OCI-LY1 (cell line): ENCODE measurements around the gene ATP1A3.

Source experiments
- H2AFZ ChIP-seq: fragments of 200-600 bp; sonication (generic), shearing (Covaris generic); 2 replicates; pipeline ENCODE4 v1.6.0; 2014; ENCODE audit warnings: antibody characterized with exemption, mild to moderate bottlenecking, low read length
- H3F3A ChIP-seq: fragments of 200-600 bp; sonication (generic), shearing (Covaris generic); 2 replicates; pipeline ENCODE4 v1.6.0; 2014; ENCODE audit warnings: mild to moderate bottlenecking, antibody characterized with exemption, low read length, moderate library complexity; ENCODE audit not compliant: insufficient read depth
- H3K27ac ChIP-seq: fragments of 200-600 bp; sonication (generic); 2 replicates; pipeline ENCODE4 v1.5.1; 2014; ENCODE audit warnings: low read length, mixed run types, mild to moderate bottlenecking, low read depth; ENCODE audit not compliant: poor library complexity, severe bottlenecking
- H3K27me3 ChIP-seq: fragments of 200-600 bp; sonication (generic); 2 replicates; pipeline ENCODE4 v1.6.0; 2014; ENCODE audit warnings: antibody characterized with exemption, mild to moderate bottlenecking, low read length, moderate library complexity; ENCODE audit not compliant: insufficient read depth
- H3K36me3 ChIP-seq: fragments of 200-600 bp; sonication (generic); 2 replicates; pipeline ENCODE4 v1.6.1; 2014; ENCODE audit warnings: mild to moderate bottlenecking, antibody characterized with exemption, low read length, moderate library complexity, mixed read lengths; ENCODE audit not compliant: insufficient read depth
- H3K4me1 ChIP-seq: fragments of 200-600 bp; sonication (generic); 2 replicates; pipeline ENCODE4 v1.5.1; 2014; ENCODE audit warnings: mild to moderate bottlenecking, low read length, moderate library complexity; ENCODE audit not compliant: insufficient read depth, severe bottlenecking
- H3K4me2 ChIP-seq: fragments of 200-600 bp; sonication (generic), shearing (Covaris generic); 2 replicates; pipeline ENCODE4 v1.6.1; 2014; ENCODE audit warnings: low read length
- H3K4me3 ChIP-seq: fragments of 200-600 bp; sonication (generic); 2 replicates; pipeline ENCODE4 v1.5.1; 2014; ENCODE audit warnings: low read length, low read depth, mild to moderate bottlenecking, mixed read lengths; ENCODE audit not compliant: poor library complexity, severe bottlenecking
- H3K79me2 ChIP-seq: fragments of 200-600 bp; shearing (Covaris generic); 2 replicates; pipeline ENCODE4 v1.6.1; 2016; ENCODE audit warnings: mixed run types, low read length, mixed read lengths; ENCODE audit not compliant: insufficient read depth
- H3K9ac ChIP-seq: fragments of 200-600 bp; sonication (generic), shearing (Covaris generic); 2 replicates; pipeline ENCODE4 v1.6.1; 2014; ENCODE audit warnings: mild to moderate bottlenecking, low read length, mixed read lengths
- H3K9me2 ChIP-seq: fragments of 200-600 bp; sonication (generic), shearing (Covaris generic); 2 replicates; pipeline ENCODE4 v1.6.1; 2014; ENCODE audit warnings: low read depth, mild to moderate bottlenecking, low read length, mixed read lengths
- H3K9me3 ChIP-seq: fragments of 200-600 bp; shearing (Covaris generic); 2 replicates; pipeline ENCODE4 v1.6.1; 2014; ENCODE audit warnings: low read length, mixed read lengths
- H4K20me1 ChIP-seq: fragments of 200-600 bp; sonication (generic), shearing (Covaris generic); 2 replicates; pipeline ENCODE4 v1.6.0; 2016; ENCODE audit warnings: mild to moderate bottlenecking, low read length; ENCODE audit not compliant: insufficient read depth
- EZH2 ChIP-seq: fragments of 200-600 bp; sonication (generic), shearing (Covaris generic); IDR thresholded peaks from 2 replicates; pipeline ENCODE4 v1.8.0; 2017; ENCODE audit warnings: borderline replicate concordance, mixed run types, mild to moderate bottlenecking, antibody characterized with exemption, low read length, moderate library complexity, mixed read lengths
- TF ChIP-seq, protein P1 (sequence below): fragments of 200-600 bp; sonication (generic), shearing (Covaris generic); IDR thresholded peaks from 2 replicates; pipeline ENCODE4 v1.5.1; 2017; ENCODE audit warnings: mild to moderate bottlenecking, antibody characterized with exemption, low read length, moderate library complexity, mixed read lengths

Gene ATP1A3

DNA sequence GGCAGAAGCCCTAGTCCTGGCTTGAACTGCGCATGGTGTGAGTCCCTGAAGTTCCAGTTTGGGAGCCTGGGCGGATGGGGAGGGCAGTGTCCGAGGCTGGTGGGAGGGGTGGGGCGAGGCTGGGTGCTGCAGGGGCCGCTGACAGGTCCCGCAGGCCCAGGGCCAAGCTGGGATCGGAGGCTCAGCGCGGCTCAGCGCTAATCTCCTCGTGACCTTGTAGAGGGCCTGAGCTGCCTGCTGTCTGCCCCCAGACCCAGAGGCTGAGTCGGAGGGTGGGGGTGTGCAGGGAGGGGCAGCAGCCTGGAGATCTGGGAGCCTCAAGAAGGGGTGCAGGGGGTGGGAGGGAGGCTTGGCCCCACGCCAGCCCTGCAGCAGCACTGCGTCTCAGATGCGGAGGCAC is 3.0 kb downstream of the ATP1A3 start:
- H3K9me3 ChIP-seq: no peaks in the 10 kb centered on the region
- H3K4me2 ChIP-seq: no peak overlapping the region
- peaks cover 23% of the 10 kb centered on the region; the same call in 1 of the 2 replicates for H3K36me3 ChIP-seq
- H3K27me3 ChIP-seq: no peaks in the 10 kb centered on the region
- no peak overlapping the region for H2AFZ ChIP-seq
- H3K9me2 ChIP-seq: no peaks in the 10 kb centered on the region
- no peaks in the 10 kb centered on the region for H4K20me1 ChIP-seq
- no peak overlapping the region for H3K4me3 ChIP-seq
- H3K4me1 ChIP-seq: peaks cover 10% of the 10 kb centered on the region
- no peak overlapping the region for H3K27ac ChIP-seq
- no peak overlapping the region for H3K9ac ChIP-seq
- no peaks in the 10 kb centered on the region for H3F3A ChIP-seq
- no peak for TF ChIP-seq EZH2
- TF ChIP-seq, protein P1, sequence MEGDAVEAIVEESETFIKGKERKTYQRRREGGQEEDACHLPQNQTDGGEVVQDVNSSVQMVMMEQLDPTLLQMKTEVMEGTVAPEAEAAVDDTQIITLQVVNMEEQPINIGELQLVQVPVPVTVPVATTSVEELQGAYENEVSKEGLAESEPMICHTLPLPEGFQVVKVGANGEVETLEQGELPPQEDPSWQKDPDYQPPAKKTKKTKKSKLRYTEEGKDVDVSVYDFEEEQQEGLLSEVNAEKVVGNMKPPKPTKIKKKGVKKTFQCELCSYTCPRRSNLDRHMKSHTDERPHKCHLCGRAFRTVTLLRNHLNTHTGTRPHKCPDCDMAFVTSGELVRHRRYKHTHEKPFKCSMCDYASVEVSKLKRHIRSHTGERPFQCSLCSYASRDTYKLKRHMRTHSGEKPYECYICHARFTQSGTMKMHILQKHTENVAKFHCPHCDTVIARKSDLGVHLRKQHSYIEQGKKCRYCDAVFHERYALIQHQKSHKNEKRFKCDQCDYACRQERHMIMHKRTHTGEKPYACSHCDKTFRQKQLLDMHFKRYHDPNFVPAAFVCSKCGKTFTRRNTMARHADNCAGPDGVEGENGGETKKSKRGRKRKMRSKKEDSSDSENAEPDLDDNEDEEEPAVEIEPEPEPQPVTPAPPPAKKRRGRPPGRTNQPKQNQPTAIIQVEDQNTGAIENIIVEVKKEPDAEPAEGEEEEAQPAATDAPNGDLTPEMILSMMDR: no peak
- no peaks in the 10 kb centered on the region for H3K79me2 ChIP-seq

DNA sequence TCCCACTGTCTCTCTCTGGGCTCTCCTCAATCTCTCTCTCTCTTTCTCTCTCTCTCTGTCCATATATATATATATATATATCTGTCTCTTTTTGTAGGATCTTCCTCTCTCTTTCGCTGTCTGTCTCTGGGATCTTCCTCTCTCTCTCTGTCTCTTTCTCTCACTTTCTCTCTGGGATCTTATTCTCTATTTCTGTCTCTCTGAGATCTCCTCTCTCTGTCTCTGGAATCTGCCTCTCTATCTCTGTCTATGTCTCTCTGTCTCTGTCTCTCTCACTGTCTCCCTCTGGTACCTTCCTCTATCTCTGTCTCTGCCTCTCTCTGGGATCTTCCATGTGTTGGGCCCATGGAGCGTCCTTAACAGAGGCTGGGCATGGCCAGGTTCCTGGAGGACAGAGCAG is 3.4 kb downstream of the ATP1A3 start:
- Histone ChIP-seq H3K4me1 (peaks cover 10% of the 10 kb centered on the region), H3K27me3 (no peaks in the 10 kb centered on the region), H3K9me2 (no peaks in the 10 kb centered on the region), H3K27ac (no peak overlapping the region), H3K36me3 (peaks cover 26% of the 10 kb centered on the region; the same call in 1 of the 2 replicates), H3K4me2 (no peak overlapping the region), H3K4me3 (no peak overlapping the region), H3K9ac (no peak overlapping the region), H4K20me1 (no peaks in the 10 kb centered on the region), H3F3A (no peaks in the 10 kb centered on the region), H3K79me2 (no peaks in the 10 kb centered on the region), H2AFZ (no peak overlapping the region), H3K9me3 (no peaks in the 10 kb centered on the region)
- no peak for TF ChIP-seq EZH2
- TF ChIP-seq, protein P1: no peak

DNA sequence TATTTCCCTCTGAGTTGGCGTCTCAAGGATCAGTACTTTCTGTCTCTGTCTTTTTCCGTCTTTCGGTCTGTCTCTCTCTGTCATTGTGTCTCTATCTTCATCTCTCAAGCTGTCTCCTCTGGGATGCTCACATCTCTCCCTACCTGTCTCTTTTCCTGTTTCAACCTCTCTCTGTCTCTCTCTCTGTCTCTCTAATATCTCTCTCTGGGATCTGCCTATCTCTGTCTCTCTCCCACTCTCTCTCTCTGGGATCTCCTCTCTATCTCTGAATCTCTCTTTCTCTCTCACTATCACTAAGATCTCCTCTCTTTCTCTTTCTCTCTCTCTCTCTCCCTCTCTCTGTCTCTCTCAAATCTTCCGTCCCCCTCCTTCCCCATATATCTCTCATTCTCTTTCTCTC is 4.0 kb downstream of the ATP1A3 start:
- H2AFZ ChIP-seq: no peak overlapping the region
- H3K36me3 ChIP-seq: peaks cover 30% of the 10 kb centered on the region
- peaks cover 10% of the 10 kb centered on the region for H3K4me1 ChIP-seq
- no peaks in the 10 kb centered on the region for H3K9me3 ChIP-seq
- H3K4me2 ChIP-seq: no peak overlapping the region
- no peak overlapping the region for H3K27ac ChIP-seq
- no peak overlapping the region for H3K9ac ChIP-seq
- H3K9me2 ChIP-seq: no peaks in the 10 kb centered on the region
- no peaks in the 10 kb centered on the region for H3K27me3 ChIP-seq
- no peak overlapping the region for H3K4me3 ChIP-seq
- no peaks in the 10 kb centered on the region for H3K79me2 ChIP-seq
- H3F3A ChIP-seq: no peaks in the 10 kb centered on the region
- TF ChIP-seq, protein P1: no peak
- no peak for TF ChIP-seq EZH2
- H4K20me1 ChIP-seq: no peaks in the 10 kb centered on the region
